Stimulated activated CD4-positive, alpha-beta T cell treated with anti-CD3 and anti-CD28 coated beads, TNF-alpha, amount 100 ng/mL, for 4 hours (primary cell): ENCODE results near the gene CHST15.

Experiments
- DNase-seq, 3 experiments: peaks; one replicate each; pipeline ENCODE4 v3.0.0-alpha.2; 2020; ENCODE audit warnings: low read depth in 3 of 3

CHST15 gene

DNA sequence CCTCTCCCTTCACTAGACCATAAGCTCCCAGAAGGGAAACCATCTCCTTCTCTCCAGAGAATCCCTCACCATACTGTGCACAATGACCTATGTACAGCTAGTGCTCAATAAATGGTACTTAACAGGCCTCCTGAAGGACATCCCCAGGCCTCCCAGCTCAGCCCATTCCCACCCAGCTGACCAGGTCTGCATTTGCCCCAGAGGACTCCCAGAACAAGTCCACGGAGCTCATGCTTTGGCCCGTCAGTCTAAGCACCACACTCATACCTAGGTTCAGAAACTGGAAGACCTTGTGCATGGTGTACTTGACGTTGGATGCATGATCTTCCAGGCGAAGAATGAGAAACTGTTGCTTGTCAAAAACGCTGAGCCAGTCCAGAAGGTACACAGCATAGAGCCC, 81.3 kb downstream of the CHST15 start:
- no peak for DNase-seq

DNA sequence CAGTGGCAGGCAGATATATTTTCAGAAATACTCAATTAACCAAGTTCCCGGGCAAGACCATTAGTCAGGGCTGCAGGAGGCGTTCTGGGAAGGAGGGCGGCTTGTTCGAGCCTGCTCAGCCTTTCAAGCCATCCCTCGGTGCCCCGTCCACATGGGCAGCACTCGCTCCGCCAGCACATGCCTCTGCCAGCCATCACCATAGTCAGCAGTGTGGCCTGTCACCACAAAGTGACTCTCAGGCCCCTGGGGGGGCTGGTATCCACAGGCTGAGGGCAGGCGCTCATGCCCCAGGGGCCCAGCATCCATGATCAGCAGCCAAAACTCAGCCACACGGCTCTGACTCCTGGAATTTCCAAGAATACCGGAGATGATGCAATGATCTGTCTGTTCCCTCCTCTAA, 81.9 kb downstream of the CHST15 start:
- no peak for DNase-seq

DNA sequence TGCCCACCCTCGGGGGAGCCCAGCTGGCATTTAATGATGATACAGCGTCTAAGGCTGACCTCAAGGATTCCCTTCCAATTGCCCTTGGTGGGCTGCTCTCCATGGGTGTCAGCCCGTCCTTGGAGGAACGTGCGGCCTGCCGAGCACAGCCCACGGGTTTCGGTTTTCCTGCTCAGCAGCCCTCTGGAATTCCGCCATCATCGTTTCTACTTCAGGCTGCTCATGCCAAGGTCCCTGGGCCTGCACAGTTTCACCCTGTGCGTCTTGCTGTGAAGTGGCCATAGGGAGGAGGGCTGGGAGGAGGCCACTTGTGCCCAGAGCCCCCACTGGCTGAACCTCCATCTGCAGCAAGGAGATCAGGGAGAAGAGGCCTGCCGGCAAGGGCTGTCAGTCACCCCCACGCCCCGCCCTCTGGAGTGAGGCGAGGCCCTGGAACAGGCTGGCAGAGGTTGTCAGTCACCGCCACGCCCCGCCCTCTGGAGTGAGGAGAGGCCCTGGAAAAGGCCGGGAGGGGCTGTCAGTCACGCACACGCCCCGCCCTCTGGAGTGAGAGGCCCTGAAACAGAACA, 82.8 kb downstream of the CHST15 start:
- no peak for DNase-seq

DNA sequence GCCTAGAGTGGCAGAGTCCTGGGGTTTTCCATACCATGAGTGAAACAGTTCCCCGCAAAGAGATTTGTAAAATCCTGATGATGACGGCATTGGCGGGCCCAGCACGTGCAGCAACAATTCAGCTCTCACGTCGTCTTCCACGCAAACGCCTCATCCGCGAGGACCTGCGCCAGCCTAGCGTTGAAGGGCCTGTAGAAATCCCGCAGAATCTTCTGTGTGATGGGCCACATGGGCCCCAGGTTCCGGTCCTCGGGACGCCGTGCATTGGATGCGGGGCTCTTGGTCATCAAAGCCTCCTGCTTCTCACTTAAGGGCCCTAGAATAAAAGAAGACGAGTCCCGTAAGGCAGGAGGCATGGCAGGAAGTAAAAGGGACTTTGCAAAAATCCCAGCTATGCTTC, 83.4 kb downstream of the CHST15 start:
- no peak for DNase-seq

DNA sequence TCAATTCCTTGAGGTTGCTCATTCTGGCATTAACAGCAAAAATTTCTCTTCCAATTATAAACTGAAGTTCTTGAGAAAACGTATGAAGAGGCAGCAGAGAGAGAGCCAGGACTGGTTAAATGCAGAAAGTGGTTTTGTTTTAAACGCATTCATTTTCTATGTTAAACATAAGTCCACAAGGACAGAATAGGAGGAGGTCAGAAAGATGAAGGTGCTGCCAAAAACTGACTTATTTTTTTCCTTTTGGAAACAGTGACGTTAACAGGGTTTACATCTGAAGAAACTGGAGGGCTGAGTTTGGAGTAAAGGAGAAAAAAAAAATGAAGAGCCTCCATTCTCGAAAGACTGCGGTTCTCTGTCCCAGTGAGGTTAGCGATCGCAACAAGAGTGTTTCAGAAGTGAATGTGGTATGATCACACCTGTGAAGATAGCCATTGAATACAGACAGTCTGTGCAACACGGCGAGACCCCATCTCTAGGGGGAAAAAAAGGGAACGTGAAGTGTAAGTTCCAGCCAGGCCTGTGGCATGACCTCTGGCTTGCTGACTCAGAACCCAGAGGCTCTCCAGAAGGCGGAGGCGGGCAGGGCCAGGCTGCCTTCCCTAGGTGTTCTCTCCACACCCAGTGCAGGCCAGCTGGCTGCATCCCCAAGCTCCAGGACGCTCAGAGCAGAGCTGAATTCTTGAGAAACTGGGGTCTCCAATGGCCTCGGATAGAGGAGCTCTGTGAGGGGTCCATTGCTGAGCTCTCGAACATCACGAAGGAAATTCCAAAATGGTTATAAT, 84.0 kb downstream of the CHST15 start:
- no peak for DNase-seq

DNA sequence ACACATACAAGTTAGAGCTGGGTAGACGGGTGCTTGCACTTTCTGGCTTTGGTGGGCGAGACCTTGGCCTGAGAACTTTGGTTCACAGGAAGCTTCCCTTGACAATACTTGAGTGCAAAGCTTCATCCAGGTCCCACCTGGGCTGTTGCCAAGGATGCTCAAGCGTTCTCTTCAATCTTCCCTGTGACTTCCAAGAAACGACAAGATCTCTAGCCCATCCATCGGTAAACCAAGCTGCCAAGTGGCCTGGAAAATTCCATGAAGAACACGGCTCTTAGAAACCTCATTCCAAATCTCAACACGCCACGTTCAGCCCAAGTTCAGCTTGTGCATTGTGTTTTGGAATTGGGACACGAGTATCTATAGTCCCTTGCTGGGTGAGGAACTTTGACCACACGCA, 84.7 kb downstream of the CHST15 start:
- DNase-seq = no peak

DNA sequence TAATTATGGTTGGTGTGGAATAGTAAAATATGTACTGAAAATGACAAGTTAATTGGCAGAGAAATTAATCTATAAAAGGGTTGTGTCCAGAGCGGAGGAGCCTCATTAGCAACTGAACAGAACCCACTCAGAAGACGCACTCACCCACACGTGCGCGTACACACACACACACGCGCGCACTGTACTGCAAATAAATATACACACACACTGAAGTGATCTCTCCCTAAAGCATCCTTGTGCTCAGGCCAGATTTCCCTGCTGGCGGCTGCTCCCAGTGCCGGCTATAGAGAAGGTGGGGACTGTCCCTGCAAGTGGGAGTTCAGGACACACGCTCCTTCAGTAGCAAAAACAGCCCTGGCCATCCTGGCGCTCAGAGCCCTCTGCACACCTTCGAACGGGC, 85.2 kb downstream of the CHST15 start:
- no peak for DNase-seq

DNA sequence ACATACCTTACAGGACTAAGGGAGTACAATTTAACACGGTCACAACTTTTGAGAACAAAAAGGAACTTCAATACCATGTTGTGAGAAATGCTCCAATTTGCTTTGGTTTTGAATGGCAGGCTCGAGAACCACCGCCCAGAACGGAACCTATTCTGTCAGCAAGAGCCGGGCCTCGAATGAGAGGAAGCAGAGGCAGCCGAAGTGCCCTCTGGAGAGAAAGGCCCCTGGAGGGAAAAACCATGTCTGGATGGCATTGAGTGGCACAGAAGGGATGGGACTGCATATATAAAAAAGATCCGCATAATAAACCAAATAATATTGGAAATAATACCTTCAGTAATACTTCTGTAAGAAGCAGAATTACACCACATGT, 85.6 kb downstream of the CHST15 start:
- no peak for DNase-seq

DNA sequence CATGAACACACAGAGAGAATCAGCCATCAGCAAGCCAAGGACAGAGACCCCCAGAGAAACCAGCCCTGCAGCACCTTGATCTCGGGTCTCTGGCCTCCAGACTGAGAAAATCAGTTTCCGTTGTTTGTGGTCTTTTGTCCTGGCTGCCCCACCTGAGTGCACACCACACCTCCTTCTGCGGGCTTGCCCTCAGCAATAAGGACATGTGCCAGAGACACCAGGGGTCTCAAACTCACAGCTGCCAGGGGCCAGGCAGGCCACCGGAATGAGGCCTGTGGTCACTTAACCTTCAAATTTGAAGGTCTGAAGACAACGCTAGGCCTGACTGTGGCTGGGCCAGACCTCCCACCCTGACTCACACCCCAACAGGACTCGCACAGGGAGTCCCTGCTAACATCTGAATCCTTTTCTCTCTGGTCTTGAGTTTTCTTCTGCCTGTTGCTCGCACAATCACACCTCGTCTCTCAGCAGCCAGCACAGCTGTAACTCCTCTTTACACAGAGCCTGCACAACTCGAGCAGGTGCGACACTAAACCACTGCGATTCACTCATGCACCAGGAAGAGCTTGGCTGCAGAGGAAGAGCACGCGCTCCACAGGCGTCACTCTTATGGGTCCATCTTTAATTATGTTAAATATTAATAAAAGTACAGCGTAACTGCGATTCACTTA, 86.2 kb downstream of the CHST15 start:
- DNase-seq = no peak

DNA sequence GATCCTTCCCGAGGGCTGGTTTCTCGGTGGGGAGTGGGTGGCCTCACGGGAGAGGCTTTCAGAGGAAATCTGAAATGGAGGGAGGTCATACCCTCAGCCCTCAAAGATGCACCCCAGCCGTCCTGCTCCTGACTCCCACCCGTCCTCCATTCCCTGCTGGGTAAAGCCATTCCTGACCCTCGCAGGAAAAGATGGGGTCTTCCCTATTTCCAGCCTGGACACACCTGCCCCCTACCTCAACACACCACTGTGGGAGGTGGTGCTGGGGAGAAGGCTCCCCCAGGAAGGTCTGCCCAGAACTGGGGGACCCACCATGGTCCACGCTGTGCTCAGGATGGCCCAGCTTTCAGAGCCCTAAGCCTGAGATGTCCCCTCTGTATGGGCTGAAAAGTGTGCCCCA, 86.9 kb downstream of the CHST15 start:
- no peak for DNase-seq

DNA sequence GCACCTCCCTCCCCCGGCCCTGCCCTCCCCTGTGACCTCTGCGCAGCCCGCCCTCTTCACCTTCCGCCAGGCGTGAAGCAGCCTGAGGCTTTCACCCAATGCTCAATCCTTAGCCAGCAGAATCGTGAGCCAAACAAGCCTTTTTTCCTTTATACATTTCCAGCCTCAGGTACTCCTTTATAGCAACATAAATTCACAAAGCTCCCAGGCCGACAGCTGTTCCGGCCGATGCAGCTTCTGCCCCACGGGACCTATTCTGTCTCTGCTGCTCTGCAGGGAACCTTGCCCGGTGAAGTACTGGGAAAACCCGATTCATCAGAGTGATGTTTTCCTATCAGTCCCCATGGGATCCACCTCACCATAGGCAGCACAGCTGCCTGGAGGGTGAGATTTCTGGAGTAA, 87.4 kb downstream of the CHST15 start:
- DNase-seq = no peak

DNA sequence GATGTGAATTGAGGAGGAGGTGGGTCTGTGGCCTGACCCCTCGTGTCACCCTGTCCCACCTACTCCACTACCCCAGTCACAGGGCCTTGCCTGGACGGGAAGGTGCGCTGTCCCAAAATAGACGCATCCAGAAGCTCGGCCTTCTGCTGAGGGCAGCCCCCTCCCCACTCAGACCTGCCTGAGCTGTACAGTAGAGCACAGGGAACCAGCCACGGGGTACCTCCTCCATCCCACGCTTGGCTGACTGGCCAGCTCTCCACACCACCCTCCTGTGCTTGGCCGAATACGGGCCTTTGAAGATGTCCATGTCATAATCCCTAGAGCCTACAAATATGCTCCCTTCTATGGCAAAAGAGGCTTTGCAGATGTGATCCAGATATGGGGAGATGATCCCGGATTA, 88.3 kb downstream of the CHST15 start:
- DNase-seq = no peak

DNA sequence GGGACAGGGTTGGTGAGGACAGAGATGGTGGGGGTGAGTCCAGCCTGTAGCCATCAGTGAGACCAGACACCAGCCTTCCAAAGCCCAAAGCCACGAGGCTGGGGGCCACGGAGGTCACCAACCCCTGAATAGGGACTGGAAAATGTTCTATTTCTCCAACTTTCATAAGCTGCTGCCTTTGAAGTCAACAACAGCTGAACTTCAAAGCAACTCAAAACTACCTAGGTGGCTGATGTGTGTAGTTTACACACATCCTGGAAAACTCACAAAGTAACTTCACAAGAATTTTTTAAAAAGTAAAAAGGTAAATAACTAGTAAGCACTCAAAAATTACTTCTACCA, 88.8 kb downstream of the CHST15 start:
- no peak for DNase-seq

DNA sequence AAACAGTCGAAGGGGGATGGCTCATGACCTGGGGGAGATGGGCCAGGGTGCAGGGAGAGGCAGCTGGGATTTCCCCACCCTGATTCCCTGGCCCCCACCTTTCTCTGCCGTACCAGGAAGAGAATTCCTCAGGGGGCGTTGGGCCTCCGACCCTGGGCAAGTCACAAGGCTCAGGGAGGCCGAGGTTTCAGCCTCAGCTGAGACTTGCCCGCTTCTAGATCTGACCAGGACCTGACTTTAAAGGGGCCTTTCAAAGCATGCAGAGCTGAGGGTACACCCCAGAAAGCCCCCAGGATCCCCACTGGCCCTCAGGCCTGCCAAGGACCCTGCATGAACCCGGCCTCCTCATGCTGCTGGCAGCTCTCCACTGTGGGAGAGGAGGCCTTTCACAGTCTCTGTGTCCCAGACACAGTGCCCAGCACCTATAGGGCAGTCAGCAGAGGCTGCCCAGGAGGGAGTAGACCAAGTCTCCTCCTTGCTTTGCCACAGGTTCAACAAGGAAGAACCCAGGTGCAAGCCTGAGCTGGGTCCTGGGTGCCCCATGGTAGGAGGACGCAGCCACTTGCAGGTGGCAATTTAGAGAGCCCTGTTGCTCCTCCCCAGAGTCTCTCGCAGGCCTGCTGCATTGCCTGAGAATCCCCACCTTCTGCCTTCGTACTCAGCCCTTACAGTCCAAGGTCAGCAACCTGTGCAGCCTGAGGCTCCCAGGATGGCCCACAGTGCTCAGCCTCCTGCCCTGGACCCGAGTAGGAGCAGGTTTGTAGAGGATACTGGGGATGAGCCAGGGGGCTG, 89.3 kb downstream of the CHST15 start:
- DNase-seq = no peak

DNA sequence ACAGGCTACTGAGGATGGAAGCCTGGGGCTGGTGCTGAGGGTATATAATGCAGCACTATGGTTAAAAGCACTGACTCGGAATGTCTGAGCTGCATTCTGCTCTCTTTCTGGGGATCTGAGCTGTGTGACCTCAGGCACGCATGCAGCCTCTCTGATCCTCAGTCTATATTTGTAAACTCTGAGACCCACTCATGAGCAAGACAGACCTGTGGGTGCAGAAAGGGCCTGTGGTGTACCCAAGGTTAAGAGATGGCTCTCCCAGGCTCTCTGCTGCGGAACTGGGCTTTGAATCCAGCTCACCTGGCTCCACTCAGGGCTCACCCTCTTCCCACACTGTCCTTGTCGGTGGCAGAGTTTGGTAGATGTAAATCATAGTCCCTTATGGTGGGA, 89.9 kb downstream of the CHST15 start:
- DNase-seq = no peak

DNA sequence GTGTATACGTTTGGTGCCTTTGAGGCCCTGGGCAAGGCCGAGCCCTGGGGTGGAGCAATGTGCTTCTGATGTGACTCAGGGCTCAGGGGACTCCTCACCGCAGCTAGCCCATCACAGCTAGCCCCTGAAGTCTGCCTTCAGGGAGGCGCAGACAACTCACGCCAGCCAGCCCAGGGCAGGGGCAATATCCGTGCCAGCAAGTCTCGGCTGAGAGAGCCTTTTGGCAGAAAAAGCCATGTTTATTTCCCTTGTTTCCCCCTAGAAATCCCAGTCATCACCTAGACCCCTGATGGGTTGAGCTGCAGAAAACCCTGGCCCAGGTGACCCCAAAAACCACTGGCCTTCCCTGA, 90.4 kb downstream of the CHST15 start:
- DNase-seq = no peak

DNA sequence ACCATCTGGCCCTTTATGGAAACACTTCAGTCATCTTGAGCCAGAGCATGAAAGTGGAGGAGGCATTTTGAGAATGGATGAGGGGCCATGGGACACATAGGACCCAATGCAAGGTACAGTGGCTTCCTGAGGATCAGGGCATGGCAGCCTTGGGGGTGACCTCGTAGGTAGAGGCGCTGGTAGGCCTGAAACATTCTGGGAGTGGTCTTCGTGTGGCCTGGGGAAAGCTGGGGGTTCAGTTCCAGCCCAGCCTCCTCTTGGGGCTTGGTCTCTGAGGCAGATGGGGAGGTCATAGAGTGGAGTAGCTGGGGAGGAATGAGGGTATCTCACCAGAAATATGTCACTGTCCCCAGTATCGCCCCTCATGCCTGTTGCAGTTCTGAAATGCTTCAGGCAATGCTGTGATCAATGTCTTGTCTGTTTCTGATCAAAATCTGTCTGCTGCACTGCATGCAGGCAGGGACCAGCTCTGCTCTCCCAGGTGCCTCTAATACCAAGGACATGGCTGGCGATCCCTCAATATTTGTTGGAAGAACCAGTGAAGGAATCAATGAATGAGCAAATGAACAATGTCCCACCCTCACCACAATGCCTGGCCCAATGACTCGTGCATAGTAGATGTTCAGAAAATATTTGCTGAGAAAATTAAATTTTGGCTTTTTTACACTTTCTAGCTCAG, 90.9 kb downstream of the CHST15 start:
- no peak for DNase-seq

DNA sequence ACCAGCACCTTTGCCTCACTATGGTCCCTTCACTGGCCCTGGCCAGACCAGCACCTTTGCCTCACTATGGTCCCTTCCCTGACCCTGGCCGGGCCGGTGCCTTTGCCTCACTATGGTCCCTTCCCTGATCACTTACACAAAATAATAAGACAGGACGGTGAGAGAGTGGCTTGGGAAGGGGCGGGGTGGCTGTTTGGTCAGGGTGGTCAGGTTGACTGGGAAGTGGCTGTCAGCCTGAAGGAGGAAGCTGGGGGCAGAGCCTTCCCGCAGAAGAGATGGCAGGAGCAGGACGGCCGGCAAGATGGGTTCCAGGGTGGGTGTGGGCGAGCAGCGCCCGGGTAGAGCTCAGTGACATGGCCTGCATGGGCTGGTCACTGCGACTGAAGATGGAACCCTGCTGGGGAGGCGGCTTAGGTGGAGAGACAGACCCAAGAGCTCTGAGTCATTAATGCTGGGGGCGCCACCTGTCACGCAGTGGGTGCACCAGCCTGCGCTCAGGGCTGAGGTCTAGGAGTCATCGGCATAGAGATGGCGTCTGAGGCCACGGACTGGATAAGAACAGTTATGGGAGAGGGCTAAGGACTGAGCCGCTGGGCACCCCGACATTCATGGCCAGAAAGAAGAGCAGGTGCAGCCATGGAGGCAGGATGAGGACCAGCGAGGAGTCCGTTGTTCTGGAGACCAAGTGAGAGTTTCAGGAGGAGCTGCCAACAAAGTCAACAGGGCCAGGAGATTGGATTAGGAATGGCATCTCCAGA, 91.8 kb downstream of the CHST15 start:
- DNase-seq = no peak

DNA sequence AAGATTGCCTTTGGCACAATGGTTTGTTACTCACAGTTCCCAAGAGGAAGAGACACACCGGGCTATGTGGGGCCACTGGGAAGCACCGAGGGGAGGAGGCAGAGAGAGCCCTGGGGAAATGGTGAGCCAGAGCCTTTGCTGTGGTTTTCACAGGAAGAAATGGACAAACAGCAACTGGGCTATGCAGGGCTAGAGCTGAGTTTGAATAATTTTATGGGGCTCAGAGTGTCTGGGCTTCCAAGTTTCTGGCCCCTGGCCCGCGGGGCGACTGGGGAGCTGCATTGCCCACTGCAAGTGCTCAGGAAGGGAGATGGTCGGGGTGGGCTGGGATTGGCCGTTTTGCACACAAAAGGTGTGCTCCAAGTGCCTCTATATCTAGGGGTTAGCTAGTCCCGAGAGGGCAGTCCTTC, 92.6 kb downstream of the CHST15 start:
- DNase-seq = no peak

DNA sequence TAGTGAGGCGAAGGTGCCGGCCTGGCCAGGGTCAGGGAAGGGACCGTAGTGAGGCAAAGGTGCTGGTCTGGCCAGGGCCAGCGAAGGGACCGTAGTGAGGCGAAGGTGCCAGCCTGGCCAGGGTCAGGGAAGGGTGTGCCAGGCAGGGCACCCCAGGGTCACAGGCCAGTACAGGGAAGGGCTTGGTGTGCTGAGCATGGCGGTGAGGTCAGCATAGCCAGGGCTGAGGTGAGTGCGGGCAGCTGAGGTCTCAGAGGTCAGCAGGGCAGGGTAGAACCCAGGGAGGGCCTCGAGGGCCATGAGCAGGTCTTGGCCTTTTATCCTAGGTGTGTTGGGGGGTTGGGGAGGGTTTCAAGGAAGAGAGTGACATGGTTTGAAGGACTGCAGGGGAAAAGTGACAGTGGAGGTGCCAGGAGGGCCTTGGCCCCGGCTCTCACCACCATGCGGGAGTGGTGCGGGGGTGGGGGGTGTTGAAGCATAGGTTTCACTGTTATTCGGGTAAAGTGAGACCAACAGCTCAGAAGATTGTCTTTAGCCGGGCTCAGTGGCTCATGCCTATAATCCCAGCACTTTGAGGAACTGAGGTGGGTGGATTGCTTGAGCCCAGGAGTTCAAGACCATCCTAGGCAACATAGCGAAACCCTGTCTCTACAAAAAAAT, 93.3 kb downstream of the CHST15 start:
- DNase-seq = no peak

DNA sequence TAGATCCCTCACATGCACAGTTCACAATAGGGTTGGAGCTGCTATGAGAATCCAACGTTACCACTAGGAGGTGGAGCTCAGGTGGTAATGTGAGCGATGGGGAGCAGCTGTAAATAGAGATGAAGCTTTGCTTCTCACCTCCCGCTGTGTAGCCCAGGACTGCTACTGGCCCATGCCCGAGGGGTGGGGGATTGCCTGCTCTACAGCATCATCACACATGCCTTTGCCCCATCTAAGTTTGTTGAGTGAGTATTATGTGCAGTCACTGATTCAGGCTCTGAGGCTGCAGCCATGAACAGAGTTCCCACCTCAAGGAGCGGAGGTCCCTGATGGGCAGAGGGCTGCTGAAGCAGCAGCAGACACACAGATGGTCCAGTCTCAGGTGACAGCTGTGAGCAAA, 94.1 kb downstream of the CHST15 start:
- DNase-seq = no peak
